HG02571 (cell line): ENCODE data around the gene ELOVL6.
A peak's percentile ranks its signal among the peaks of the same experiment; 100 is the strongest.
"Not testable (repeated sequence)": the region's sequence is repeated elsewhere in the genome, so short reads cannot be mapped to it uniquely, and the experiment has no call there.

Source experiments
- ATAC-seq: cut with Tn5 transposase; IDR thresholded peaks from one replicate; pipeline ENCODE4 v1.9.1; 2021; ENCODE audit warnings: mild to moderate bottlenecking, moderate library complexity; ENCODE audit not compliant: unreplicated experiment

Gene ELOVL6

DNA sequence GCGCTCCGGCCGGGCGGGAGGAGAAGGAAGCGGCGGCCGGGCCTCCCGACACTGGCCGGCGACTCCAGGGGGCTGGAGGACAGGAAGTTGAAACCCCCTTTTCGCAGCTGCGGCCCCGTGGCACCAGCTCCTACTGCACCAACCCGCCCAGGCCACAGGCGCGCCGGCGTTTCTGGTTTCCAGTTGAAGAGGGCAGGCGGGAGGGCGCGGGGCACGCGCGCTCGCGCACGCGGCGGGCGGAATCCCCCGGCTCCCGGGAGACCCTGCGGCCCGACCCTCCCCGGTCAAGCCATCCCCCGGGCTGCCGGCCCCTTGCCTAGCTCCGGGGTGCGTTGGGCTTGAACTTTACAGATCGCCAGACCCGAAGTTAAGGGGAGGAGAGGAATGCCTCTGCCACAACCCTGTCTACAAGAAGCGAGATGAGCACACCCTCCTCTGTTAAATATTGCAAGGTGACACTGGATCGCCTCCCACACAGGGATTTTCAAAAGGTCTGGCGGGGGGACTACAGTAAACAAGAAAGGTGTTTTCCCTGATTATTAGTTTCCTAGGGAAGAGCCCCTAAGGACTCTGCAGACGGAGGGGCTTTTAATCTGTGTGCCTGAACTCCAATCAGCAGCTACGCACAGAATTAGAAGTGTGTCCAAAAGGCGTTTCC, 1.4 kb downstream of the ELOVL6 start:
- peak; percentile 30 for ATAC-seq

DNA sequence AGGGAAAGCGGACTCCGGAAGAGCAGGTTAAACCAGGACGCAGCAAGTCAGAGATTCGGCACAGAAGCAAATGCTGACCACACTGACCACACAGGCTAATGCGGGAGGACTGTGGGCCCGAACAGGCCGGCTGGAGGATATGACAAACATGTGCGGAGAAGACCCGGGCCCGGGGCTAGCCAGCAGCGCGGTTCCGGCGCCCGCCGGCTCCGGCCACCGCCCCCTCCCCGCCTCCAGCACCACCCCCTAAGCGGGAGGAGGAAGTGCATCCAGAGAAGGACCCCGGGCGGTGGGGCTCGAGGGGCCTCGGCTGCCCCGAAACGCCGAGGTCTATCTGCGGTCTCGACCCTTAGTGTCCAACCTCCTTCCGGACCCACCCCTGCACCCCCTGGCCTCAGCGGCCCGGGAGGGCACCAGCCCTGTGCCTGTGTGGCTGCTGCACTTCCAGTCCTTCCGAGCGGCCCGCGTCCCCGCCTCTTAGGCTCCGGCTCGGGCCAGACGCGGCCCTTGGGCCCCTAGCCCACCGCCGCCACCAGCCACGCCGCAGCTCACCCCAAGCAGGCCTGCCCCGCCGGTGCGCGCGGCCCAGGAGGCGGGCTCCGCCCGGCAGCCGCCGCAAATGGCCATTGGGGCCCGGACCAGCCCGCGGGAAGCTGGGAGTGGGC, 2.1 kb downstream of the ELOVL6 start:
- peak; percentile 32 for ATAC-seq

DNA sequence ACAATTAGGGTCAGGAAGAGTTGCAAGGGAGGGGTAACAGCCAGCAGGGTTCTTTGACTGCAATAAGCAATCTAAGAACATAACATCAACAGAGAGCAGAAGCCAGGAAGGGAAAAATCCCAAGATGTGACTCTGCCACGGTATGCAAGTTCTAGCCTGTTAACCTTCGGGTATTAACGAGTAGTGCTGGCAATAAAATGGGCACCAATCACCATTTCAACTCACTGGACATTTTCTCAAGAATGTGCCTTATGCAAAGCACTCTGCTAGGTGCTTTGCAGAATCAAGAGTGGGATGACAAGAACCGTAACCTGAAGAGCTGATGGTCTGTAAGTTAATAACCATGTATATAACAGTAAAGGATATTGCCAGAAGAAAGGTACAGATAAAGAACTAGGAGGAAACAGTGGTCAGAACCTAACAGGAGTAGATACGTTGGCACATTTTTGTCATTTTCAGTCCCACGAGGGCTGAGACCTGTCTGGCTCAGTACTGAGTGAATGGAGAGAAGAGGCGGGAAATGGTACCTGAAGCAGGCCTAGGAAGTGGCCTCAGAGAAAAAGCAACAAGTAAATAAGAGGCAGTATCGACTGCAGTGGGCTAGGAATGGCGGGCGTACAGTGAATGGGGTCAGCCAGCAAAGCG, 2.7 kb downstream of the ELOVL6 start:
- no peak for ATAC-seq

DNA sequence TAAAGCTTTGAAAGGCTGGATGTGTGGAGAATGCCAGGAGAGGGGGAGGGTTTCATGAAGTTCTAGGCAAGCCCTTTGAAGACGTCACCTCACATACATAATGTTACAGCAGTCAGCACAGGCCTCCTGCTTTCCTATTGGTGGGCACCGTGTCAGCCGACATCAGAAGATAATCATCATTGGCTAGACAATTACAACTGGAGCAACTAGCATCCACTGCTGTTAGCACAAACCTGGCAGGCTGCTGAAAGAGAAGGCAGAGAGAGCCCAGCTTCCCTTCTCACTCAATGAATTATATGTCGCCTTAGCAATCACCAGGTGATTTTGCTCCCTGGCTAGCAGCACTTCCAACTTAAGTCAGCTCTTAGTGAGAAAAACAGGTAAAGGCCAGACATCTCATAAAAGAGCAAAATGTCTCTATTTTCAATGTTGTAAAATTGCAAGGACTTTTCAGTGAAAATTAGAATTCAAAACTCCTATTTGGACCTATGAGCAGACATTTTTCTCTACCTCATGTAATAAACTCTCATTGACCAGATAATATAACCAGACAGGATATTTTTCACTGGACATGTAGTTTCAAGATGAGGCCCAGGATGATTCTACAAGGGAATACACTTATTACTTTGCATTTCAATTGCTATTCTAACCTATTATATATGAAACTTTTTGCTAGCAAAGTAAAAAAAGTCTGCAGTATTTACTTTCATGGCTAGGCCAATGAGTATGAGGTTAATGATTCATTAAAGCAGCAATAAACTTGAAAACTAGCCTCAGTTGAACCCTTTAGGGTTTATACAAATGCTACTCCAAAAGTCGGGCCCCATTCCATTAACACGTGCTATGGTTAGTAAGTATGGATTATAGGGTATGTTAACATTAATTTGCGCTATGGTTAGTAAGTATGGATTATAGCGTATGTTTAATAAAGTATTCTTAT, 4.3 kb downstream of the ELOVL6 start:
- peak; percentile 70 for ATAC-seq

DNA sequence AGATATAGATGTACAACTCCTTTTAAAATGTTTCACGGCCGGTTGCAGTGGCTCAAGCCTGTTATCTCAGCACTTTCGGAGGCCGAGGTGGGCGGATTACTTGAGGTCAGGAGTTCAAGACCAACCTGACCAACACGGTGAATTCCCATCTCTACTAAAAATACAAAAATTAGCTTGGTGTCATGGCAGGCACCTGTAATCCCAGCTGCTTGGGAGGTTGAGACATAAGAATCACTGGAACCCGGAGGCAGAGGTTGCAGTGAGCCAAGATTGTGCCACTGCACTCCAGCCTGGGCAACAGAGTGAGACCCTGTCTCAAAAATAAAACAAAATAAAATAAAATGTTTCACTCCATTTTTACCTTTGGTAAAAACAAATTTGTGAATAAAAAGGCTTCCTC, 5.1 kb downstream of the ELOVL6 start:
- ATAC-seq = not testable (repeated sequence)

DNA sequence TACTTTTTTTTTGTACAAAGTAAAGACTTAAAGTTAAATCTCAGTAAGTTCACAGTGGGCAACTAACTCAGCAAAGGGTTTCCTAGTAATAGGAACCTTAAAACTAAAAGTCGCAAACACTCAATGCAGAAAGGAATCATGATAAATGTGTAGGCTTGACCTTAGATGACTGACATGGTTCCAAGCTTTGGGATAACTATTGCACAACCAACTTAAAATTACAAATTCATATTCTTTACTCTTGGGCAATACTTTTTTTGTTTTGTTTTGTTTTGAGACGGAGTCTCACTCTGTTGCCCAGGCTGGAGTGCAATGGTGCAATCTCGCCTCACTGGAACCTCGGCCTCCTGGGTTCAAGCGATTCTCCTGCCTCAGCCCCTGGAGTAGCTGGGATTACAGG, 8.2 kb downstream of the ELOVL6 start:
- no peak for ATAC-seq

DNA sequence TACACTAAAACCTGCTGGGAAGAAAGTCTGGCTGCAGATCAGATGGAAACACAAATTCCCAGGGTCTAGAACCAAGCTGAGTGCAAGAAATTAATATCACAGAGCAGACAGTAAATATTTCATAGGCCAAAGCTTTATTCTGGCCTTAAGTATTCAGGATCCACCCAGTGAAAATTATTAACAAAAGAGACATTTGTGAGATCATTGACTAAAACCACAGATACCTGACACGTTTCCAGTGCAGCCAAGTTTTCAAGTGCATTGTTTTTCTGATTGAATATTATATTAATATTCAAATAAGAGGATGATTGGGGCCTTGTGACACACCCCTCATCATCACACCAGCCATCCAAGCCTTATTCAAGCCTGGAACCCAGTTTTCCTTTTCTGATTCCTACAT, 10.3 kb downstream of the ELOVL6 start:
- ATAC-seq = no peak

DNA sequence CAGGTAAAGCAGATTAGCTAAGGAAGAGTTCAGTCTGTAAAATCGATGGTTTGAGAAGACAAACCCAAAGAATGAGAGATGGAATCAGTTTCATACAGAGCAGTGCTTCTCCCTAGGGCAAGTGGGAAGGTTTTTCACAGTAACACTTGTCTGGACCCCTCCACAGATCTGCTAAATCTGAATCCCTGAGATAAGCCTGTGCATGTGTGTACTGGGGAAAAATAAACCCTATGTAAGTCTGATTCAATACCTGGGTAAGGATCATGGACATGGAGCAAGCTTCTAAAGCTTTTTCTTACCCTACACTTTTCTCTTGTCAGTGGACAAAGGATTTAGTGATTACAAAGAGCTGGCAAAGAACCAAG, 13.6 kb downstream of the ELOVL6 start:
- no peak for ATAC-seq

DNA sequence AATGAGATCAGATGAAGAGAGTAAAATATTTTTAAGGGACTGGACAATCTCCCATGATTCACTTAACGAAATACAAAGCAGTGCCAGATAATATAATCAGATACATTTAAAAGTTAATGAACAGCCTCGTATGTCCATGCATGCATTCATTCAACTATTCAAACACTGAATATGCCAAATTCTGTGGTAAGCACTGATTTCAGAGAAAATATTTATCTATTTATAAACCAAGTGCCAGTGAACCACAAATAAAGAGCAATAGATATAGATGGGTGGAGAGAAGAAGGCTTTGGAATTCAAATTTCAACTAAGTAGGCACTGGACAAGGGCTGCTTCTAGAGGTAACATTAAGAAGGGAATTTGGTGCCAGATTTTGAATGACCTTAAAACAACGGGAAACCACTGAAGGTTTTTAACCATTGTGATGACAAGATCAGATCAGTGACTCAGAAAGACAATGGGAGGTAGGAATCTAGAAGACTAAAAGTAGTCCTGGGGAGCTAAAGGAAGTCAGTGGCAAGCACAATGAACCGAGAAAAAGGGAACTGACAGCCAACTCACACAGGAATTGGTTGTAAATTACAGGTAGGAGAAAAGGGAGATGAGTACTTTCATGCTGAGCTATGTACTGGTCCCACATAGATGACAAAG, 14.2 kb downstream of the ELOVL6 start:
- no peak for ATAC-seq

DNA sequence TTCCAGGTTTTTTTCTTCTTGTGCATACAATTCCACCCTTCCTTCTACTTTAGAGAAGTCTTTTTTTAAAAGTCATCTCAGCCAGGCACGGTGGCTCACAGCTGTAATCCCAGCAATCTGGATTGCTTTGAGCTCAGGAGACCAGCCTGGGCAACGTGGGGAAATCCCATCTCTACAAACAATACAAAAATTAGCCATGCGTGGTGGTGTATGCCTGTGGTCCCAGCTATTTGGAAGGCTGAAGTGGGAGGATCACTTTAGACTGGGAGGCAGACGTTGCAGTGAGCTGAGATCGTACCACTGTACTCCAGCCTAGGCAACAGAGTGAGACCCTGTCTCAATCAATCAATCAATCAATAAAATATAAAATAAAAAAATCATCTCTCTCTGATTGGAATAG, 14.8 kb downstream of the ELOVL6 start:
- no peak for ATAC-seq

DNA sequence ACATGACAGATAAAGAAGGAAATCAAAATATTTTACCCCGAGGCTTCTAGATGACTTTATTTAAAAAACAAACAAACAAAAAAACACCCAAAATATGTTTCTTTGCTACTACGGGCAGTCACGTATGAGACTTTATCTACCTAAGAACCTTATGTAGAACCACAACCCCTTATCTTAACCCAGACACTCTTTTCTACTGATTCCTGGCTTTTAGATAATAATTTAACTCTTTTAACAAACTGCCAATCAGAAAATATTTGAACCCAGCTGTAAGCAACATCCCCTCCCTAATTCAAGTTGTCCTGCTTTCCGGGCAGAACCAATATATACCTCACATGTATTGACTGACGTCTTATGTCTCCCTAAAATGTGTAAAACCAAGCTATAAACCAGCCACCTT, 15.4 kb downstream of the ELOVL6 start:
- ATAC-seq = no peak

DNA sequence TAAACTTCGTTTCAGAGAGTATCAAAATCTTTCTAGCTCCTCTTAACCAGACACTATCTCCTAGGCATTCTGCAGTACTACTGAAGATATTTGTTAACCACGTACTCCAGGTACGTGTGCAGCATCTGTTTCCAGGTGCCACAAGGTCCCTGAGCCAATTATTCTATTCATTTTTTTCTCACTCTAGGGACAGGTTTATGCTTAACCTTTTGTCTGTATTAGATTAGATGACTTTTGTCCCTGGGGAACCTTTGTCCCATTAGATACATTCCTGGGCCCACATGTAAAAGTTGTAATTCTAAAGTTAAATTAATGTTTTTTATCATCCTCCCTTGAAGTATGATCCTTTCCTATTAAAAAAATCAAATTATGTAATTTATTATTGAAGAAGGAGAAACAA, 16.5 kb downstream of the ELOVL6 start:
- ATAC-seq = no peak

DNA sequence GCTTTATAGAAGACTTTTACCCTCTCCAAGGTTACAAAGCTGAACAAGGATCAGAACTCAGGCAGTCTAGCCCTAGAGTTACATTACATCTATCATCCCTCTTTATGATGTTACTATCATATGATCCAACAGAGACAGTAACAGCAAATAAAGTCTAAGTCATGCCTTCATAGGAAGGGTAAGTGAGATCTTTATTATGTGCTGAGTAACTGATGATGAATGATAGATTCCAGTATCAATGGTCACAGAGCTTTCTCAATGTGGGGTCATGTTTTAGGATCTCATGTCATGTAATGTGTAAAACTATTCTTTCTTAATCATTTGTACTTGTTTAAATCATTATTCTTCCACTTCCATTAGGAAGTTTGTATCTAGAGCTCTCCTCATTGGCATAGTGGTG, 22.8 kb downstream of the ELOVL6 start:
- no peak for ATAC-seq

DNA sequence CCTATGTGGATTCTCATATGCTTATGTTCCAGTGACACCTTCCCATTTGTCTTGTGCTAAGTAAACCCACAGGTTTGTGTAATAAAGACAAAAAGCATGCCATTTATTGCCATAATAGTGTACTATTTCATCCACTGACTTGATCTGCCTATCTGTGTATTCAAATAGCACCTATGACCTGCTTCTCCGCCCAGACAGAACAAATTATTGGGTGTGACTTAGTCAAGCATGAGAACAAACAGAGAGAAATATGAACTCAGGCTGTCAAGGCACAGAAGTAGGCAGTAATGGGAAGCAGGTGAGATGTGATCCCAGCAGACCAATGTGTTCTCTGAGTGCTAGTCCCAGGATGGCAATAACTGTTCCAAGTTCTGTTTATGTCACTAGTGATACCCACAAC, 25.4 kb downstream of the ELOVL6 start:
- no peak for ATAC-seq

DNA sequence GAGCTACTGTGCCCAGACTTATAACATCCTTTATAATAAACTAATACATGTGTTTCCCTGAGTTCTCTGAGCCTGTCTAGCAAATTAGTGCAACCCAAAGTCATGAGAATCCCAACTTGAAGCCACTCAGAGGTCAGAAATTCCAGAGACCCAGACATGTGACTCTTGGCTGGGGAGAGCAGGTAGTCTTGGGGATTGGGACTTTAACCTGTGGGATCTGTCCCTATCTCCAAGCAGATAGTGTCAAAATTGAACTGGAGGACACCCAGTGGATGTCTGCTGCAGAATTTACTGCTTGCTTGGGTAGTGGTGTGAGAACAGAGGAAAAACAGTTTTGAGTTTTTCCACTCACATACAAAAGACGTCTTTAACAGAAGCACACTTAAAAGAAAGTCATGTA, 26.4 kb downstream of the ELOVL6 start:
- no peak for ATAC-seq

DNA sequence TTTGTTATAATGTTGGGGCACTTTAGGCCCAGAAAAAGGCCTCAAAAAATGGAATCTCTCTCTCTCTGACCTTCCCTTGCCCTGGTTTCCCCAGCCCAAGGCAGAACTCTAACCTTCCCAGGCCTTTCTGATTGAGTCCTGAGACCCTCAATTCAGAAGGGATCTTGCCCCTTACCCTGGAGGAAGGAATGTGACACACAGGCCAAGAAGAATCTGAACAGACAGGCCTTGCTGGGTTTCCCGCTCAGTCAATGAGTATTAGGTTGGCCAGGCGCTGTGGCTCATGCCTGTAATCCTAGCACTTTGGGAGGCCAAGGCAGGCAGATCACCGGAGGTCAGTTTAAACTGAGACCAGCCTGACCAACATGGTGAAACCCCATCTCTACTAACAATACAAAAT, 27.6 kb downstream of the ELOVL6 start:
- no peak for ATAC-seq

DNA sequence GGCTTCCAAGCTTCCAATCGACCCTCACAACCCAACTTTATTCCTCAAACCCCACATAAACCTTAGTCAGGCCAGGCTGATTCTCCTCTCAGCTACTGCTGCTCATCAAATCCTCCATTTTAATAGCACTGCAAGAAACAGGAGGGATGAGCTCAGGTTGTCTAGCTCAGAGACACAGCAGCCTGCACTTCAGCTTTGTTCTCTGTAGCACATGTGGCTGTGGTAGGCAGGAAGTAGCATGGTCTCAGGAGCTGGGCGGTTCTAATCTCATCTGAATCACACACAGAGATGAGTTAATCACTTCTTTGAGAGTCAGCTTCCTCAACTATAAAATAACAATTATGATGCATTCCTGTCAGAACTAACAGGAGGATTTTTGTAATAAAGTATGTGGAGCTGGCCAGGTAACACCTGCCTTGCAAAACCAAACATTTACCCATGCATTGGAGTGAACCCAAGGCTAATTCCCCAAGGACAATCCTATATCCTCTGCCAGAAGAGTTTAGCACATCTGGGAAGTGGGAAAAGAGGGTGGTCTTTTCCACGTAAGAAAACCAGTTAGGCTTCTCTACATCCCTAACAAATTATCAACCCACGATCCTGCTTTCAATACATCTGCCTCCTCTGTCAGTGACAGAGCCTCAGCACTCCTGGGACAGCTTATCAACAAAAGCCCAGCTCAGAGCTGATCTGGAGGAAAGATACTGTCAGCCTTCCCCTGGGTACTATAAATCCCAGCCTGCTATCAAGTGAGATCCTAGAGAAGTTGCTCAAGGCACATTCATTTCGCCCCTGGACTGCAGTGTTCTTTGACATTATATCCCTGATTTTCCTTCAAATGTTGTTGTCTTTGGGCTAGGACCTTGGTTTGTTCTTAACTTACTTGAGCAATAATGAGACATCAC, 32.8 kb downstream of the ELOVL6 start:
- no peak for ATAC-seq

DNA sequence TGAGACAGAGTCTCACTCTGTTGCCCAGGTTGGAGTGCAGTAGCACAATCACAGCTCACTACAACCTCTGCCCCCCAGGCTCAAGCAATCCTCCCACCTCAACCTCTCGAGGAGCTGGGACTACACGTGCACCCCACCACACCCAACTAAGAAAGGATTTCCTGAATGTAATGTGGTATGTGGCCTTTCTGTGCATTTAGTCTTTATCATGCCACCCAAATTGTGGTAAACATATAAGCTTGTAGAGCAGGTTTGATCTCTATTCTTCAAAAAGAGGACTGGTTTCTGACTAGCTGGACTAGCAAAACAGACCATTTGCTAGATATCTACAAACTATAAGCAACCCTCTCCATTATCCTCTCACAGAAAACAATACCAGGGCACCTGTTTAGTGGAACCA, 33.6 kb downstream of the ELOVL6 start:
- ATAC-seq = no peak

DNA sequence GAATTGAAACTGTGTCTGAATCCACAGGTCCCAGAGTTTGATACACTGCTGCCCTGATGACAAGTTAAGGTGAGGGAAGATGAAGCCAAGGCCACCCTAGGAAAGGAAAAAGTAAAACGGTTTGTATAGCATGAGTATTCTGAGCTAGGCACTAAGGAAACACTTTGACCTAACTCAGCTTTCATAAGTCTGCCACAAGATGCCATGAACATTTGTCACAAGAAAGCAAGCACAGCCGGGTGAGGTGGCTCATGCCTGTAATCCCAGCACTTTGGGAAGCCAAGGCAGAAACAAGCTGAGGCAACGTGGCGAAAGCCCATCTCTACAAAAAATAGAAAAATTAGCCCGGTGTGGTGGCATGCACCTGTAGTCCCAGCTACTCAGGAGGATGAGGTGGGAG, 34.2 kb downstream of the ELOVL6 start:
- ATAC-seq = no peak
